HCT116 (cell line): ENCODE measurements around the gene STAC. TPM values are rescaled to one million over a fixed set of nuclear protein-coding genes. Genes with fewer than 3 reads are reported as not detected.

Experiments
- ATAC-seq: fragments of 200-7000 bp; cut with Tn5 transposase; 2 replicates; pipeline ENCODE4 v1.9.1; 2020; ENCODE audit warnings: mild to moderate bottlenecking, moderate library complexity
- BruUV-seq: library from RNA; stranded (reverse); fragments of 400-500 nt; replicated peaks from 2 replicates; lab custom pipeline; 2021; lab: Mats Ljungman, UMichigan
- CTCF ChIA-PET: fragments of 300-600 bp; sonication (Branson Sonifier 250); formaldehyde crosslinking; loops from one replicate; lab custom pipeline; 2021; ENCODE audit warnings: antibody characterized with exemption; lab: Charles Lee
- POLR2A ChIA-PET: fragments of 300-600, 350-600 bp; sonication (Branson Sonifier 250); formaldehyde crosslinking; loops from one replicate; lab custom pipeline; 2021; ENCODE audit warnings: antibody characterized with exemption; lab: Charles Lee
- RAD21 ChIA-PET, 2 experiments: fragments of 300-600 bp; sonication (Branson Sonifier 250); formaldehyde crosslinking; loops; one replicate each; lab custom pipeline; 2023; ENCODE audit warnings: low total read pairs in 2 of 2; ENCODE audit not compliant: uncharacterized antibody in 2 of 2, unreplicated experiment in 2 of 2, low non-redundant PET in 1 of 2; lab: Charles Lee
- DNase-seq: peaks from one replicate; pipeline ENCODE4 v3.0.0-alpha.2; 2010; ENCODE audit warnings: low read depth, low spot score
- H2AFZ ChIP-seq: fragments of 200-600 bp; shearing (Covaris generic), sonication (generic); 2 replicates; pipeline ENCODE4 v1.6.1; 2017; ENCODE audit warnings: low read depth, mixed run types, mixed read lengths, antibody characterized with exemption, low read length; ENCODE audit not compliant: poor library complexity, severe bottlenecking
- H3K27ac ChIP-seq: 2 replicates; pipeline ENCODE4 v1.5.1; 2012; ENCODE audit warnings: low read depth, low read length
- H3K27me3 ChIP-seq: fragments of 200-600 bp; sonication (generic); 2 replicates; pipeline ENCODE4 v1.6.1; 2016; ENCODE audit warnings: mixed run types, low read length, mixed read lengths; ENCODE audit not compliant: insufficient read depth
- H3K36me3 ChIP-seq, 2 experiments: fragments of 200-500 bp in 1 of 2; fragments of 200-600 bp in 1 of 2; sonication (Bioruptor generic) in 1 of 2; sonication (generic) in 1 of 2; 2 replicates each; pipeline versions ENCODE4 v1.5.1 to v1.6.1; 2014 to 2016; ENCODE audit warnings: low read length in 2 of 2, inconsistent platforms in 1 of 2, mixed read lengths in 1 of 2, mixed run types in 1 of 2; ENCODE audit not compliant: insufficient read depth in 2 of 2, control insufficient read depth in 1 of 2
- H3K4me1 ChIP-seq, 2 experiments: fragments of 200-600 bp in 1 of 2; sonication (generic) in 1 of 2; 2 replicates each; pipeline versions ENCODE4 v1.5.1 to v1.6.1; 2012 to 2017; ENCODE audit warnings: low read length in 2 of 2, inconsistent platforms in 1 of 2, mild to moderate bottlenecking in 1 of 2, mixed read lengths in 1 of 2, mixed run types in 1 of 2, moderate library complexity in 1 of 2; ENCODE audit not compliant: insufficient read depth in 2 of 2, control insufficient read depth in 1 of 2
- H3K4me2 ChIP-seq: fragments of 200-600 bp; sonication (generic); 2 replicates; pipeline ENCODE4 v1.6.1; 2017; ENCODE audit warnings: mixed run types, low read length, mixed read lengths
- H3K4me3 ChIP-seq, 2 experiments: fragments of 200-600 bp in 1 of 2; sonication (generic) in 1 of 2; replicated peaks in 1 of 2; 2 replicates each; pipeline ENCODE4 v1.5.1; 2011 to 2016; ENCODE audit warnings: low read length in 2 of 2, control low read depth in 1 of 2, low read depth in 1 of 2, mild to moderate bottlenecking in 1 of 2, mixed read lengths in 1 of 2, mixed run types in 1 of 2
- H3K79me2 ChIP-seq: fragments of 200-600 bp; sonication (generic); 2 replicates; pipeline ENCODE4 v1.6.1; 2017; ENCODE audit warnings: mild to moderate bottlenecking, mixed run types, low read length, moderate library complexity, mixed read lengths; ENCODE audit not compliant: insufficient read depth
- H3K9ac ChIP-seq: fragments of 200-600 bp; sonication (generic); 2 replicates; pipeline ENCODE4 v1.6.1; 2016; ENCODE audit warnings: low read length, mixed read lengths
- H3K9me2 ChIP-seq: fragments of 200-600 bp; sonication (generic), shearing (Covaris generic); 2 replicates; pipeline ENCODE4 v1.6.1; 2017; ENCODE audit warnings: mixed run types, mild to moderate bottlenecking, moderate library complexity; ENCODE audit not compliant: insufficient read depth
- H3K9me3 ChIP-seq, 2 experiments: fragments of 200-500 bp in 1 of 2; fragments of 200-600 bp in 1 of 2; sonication (Bioruptor generic) in 1 of 2; sonication (generic) in 1 of 2; 2 replicates each; pipeline ENCODE4 v1.6.1; 2014 to 2017; ENCODE audit warnings: low read length in 2 of 2, mixed read lengths in 2 of 2, inconsistent platforms in 1 of 2, low read depth in 1 of 2, mild to moderate bottlenecking in 1 of 2, mixed run types in 1 of 2, moderate library complexity in 1 of 2; ENCODE audit not compliant: control insufficient read depth in 1 of 2, insufficient read depth in 1 of 2
- H4K20me1 ChIP-seq: fragments of 200-600 bp; sonication (generic), shearing (Covaris generic); 2 replicates; pipeline ENCODE4 v1.6.1; 2017; ENCODE audit warnings: mixed run types, mild to moderate bottlenecking, moderate library complexity; ENCODE audit not compliant: insufficient read depth
- ATF3 ChIP-seq: IDR thresholded peaks from 2 replicates; pipeline ENCODE4 v1.6.1; 2012
- CEBPB ChIP-seq: IDR thresholded peaks from 2 replicates; pipeline ENCODE4 v1.6.1; 2012; ENCODE audit warnings: low read depth
- ELF1 ChIP-seq: IDR thresholded peaks from 2 replicates; pipeline ENCODE4 v1.6.1; 2012; ENCODE audit warnings: low read depth, borderline replicate concordance
- EZH2phosphoT487 ChIP-seq: fragments of 200-600 bp; IDR thresholded peaks from 2 replicates; pipeline ENCODE4 v1.6.1; 2018; ENCODE audit warnings: antibody characterized with exemption, borderline replicate concordance
- REST ChIP-seq: IDR thresholded peaks from 2 replicates; pipeline ENCODE4 v1.6.1; 2012; ENCODE audit warnings: low read depth
- SIN3A ChIP-seq: IDR thresholded peaks from 2 replicates; pipeline ENCODE4 v1.6.1; 2012; ENCODE audit warnings: low read depth
- SRF ChIP-seq: IDR thresholded peaks from 2 replicates; pipeline ENCODE4 v1.6.1; 2012; ENCODE audit warnings: low read depth
- TCF7L2 ChIP-seq: IDR thresholded peaks from 2 replicates; pipeline ENCODE4 v1.7.0; 2011; ENCODE audit warnings: borderline replicate concordance, inconsistent platforms; ENCODE audit not compliant: insufficient read depth, insufficient read length; ENCODE audit errors: extremely low read depth
- ZBTB33 ChIP-seq: IDR thresholded peaks from 2 replicates; pipeline ENCODE4 v1.6.1; 2011; ENCODE audit warnings: mild to moderate bottlenecking, low read length, moderate library complexity; ENCODE audit not compliant: insufficient replicate concordance; ENCODE audit errors: extremely low read depth
- ZFX ChIP-seq: fragments of 450-650 bp; IDR thresholded peaks from 2 replicates; pipeline ENCODE4 v1.6.1; 2017
- ZNF274 ChIP-seq: fragments of 200-500 bp; sonication (Bioruptor generic); IDR thresholded peaks from 2 replicates; pipeline ENCODE4 v1.6.1; 2014; ENCODE audit warnings: mild to moderate bottlenecking, low read depth, low read length, inconsistent platforms
- intact Hi-C: fragments of 100-400 bp; cut with micrococcal nuclease; formaldehyde crosslinking; loops from 2 replicates; pipeline ENCODE4 v1.10.0; 2022
- total RNA-seq: library from RNA; stranded (reverse); gene quantifications from one replicate; pipeline ENCODE4 v1.2.1, GENCODE V29; 2021; ENCODE audit not compliant: unreplicated experiment

The STAC gene
- total RNA-seq, 1 experiment from 2014 or later: not detected

- intact Hi-C loops: no loop called here
- BruUV-seq: no TSS peak
- Histone ChIP-seq H3K4me3 (no peak overlapping the region), H4K20me1 (no peaks in the 10 kb centered on the region), H3K9ac (no peak overlapping the region), H3K4me2 (no peak overlapping the region), H3K27me3 (no peaks in the 10 kb centered on the region), H3K79me2 (no peaks in the 10 kb centered on the region), H3K36me3 (no peaks in the 10 kb centered on the region), H3K27ac (no peak overlapping the region), H3K9me3 (no peaks in the 10 kb centered on the region), H3K4me1 (peaks cover 3 to 4% of the 10 kb centered on the region in 2 experiments; a peak in 3 of 4 replicates), H3K9me2 (no peaks in the 10 kb centered on the region; the same call in 1 of the 2 replicates), H2AFZ (no peak overlapping the region)
- POLR2A ChIA-PET: no interaction called here
- ATAC-seq (no peak), DNase-seq (no peak)
- TF ChIP-seq EZH2phosphoT487 (no peak), CEBPB (no peak), ZFX (no peak), ZBTB33 (no peak)
- CTCF ChIA-PET: no interaction called here
- RAD21 ChIA-PET: no interaction called here
These were observed 12.3 kb upstream of the STAC start for GRCh38 chr3:36367912-36368573.

GRCh38 chr3:36372534-36372935 is 7.8 kb upstream of the STAC start:
- CTCF ChIA-PET: no interaction called here
- no peaks in the 10 kb centered on the region for H3K9me3 ChIP-seq
- POLR2A ChIA-PET: no interaction called here
- DNase-seq (no peak), ATAC-seq (no peak)
- RAD21 ChIA-PET: no interaction called here
- H3K79me2 ChIP-seq: no peaks in the 10 kb centered on the region
- no peaks in the 10 kb centered on the region for H3K27me3 ChIP-seq
- no peak overlapping the region for H2AFZ ChIP-seq
- H3K9ac ChIP-seq: no peak overlapping the region
- no peaks in the 10 kb centered on the region for H3K36me3 ChIP-seq
- intact Hi-C loops: no loop called here
- no peak overlapping the region for H3K4me3 ChIP-seq
- no peaks in the 10 kb centered on the region; the same call in 1 of the 2 replicates for H3K9me2 ChIP-seq
- H3K4me2 ChIP-seq: no peak overlapping the region
- H4K20me1 ChIP-seq: no peaks in the 10 kb centered on the region
- H3K27ac ChIP-seq: no peak overlapping the region
- no TSS peak for BruUV-seq
- no peaks in the 10 kb centered on the region; a peak in 1 of 4 replicates for H3K4me1 ChIP-seq
- TF ChIP-seq ZBTB33 (no peak), SIN3A (no peak), SRF (no peak), TCF7L2 (no peak), ATF3 (no peak), ZFX (no peak), ZNF274 (no peak), ELF1 (no peak), REST (no peak)
